CD4-positive, alpha-beta T cell treated with Interleukin-6 at 100 ng/mL for 8 hours (primary cell): ENCODE measurements around the gene CDH13.

Experiments used
- DNase-seq: peaks from one replicate; pipeline ENCODE4 v3.0.0-alpha.2; 2020; ENCODE audit warnings: mixed read lengths, low spot score

The CDH13 gene

DNA sequence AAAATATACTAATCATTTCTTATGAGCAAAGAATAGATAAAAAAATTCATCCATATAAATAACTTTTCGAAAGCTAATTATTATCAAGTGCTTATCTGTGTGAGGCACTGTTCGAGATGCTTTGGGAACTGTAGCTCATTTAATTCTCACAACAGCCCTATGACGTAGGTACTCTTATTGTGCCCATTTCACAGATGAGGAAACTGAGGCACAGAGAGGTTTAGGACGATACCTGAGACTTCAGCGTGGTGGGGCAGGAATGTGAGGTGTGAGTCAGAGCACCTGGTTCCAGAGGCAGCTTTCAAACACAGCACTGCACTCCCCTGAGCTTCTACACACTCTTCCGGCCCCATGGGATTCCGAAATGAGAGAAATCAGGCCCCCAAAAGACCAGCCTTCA, 995.2 kb downstream of the CDH13 start:
- no peak for DNase-seq

DNA sequence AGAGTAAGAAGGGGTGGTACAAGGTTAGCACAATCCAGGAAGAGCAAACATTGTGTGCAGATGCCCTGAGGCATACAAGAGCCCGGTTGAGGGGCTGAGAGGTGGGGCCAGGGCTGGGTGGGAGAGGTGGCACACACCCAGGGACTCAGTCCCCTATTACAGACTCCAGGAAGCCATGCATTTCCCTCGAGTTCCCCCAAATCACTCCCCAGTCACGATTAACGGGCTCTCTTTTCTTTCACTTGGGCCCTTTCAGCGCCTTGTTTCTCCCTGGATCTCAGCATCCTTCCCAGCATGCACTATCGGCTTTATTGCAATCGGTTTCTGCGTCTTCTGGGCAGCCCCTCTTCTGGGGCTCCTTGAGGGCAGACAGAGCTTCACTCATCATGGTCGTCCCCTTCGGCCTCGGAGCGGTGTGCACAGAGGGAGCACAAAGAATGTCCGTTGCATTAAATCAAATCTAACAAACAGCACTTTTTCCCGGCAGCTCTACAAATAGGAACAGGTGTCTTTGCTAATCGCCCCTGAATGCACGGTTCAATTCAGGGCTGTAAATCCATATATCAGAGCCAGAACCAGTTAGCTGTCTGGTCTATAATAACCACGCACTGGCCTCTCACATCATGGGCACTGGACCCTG, 996.4 kb downstream of the CDH13 start:
- DNase-seq, result no peak

DNA sequence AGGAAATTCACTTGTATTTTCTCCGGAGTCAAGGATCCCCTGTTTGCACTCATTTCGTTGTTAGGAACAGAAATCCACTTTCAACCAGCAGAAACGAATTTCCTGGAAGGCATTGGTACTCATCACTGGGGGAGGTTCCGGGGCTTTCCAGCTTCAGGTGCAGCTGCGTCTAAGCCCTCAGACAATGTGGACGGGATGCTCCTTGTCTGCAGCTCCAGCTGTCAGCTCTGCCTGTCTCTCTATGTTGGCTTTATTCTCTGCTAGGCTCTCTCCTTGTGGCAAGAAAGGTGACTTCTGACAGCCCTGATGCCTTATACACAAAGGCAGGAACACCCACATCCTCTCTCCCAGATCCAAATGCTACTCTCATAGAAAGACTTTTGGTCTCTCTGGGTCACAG, 997.1 kb downstream of the CDH13 start:
- no peak for DNase-seq

DNA sequence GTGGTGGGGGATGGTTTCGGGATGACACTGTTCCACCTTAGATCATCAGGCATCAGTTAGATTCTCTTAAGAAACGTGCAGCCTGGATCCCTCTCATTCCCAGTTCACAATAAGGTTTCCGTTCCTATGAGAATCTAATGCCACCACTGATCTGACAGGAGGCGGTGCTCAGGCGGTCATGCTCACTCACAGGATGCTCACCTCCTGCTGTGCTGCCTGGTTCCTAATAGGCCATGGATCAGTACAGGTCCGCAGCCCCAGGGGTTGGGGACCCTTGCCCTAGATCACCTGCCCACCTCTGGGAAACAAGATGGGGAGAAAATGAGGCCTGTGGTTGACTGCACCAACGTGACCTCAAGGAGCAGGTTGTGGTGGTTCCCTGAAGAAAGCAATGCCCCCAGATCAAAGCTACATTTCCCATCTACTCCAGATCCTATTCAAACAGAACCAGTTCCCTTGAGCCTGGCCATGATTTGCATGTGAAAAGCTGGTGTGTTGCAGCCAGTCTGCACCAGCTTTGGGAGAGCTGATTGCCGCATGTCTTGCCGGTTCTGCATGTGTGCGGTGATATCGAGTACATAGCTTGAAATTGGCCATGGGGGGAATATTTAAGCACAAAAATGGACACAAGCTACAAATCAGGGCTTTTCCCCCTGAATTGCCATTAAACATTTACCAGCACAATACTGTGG, 997.8 kb downstream of the CDH13 start:
- no peak for DNase-seq

DNA sequence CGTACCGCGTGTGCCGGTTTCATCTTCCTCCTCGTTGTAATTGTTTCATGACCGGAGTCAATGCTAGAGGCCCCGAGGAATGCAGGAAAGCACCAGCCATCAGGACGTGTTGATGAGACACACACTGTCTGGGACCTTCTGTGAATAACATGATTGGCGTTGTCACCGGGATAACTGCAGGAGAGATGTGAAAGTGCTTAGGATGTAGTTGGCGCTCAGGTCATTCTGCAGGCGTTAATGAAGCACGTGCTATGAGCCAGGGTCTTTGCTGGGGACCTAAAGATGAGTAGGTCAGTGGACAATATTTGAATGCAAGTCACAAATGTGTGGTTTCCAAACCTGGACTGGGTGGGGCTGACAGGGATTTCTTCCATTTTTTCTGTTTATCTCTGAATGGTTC, 999.4 kb downstream of the CDH13 start:
- DNase-seq, result no peak

DNA sequence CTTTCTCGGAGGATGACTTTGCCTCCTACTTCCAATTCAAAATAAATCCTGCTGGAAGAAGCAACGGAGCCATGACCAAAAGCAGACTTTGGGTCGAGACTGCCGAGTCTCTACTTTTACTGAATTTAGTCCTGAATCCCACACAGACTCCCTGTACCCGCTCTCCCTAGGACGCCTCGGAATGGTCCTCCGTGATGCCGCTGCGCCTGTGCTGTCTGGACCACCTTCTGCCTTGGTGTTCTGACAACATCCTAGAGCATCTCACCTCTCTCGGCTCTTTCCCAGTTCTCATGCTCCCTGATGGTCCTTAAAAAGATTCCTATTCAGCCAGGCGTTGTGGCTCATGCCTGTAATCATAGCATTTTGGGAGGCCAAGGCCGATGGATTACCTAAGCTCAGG, 999.9 kb downstream of the CDH13 start:
- DNase-seq, result no peak

DNA sequence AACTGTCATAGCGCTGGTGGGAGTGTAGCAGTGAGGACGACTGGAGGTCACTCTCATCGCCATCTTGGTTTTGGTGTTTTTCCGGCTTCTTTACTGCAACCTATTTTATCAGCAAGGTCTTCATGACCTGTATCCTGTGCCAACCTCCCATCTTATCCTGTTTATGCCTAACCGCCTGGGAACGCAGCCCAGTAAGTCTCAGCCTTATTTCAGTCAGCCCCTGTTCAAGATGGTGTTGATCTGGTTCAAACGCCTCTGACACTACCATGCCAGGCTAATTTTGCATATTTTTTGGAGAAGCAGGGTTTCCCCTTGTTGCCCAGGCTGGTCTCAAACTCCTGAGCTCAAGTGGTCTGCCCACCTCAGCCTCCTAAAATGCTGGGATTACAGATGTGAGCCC, 1001.2 kb downstream of the CDH13 start:
- no peak for DNase-seq

DNA sequence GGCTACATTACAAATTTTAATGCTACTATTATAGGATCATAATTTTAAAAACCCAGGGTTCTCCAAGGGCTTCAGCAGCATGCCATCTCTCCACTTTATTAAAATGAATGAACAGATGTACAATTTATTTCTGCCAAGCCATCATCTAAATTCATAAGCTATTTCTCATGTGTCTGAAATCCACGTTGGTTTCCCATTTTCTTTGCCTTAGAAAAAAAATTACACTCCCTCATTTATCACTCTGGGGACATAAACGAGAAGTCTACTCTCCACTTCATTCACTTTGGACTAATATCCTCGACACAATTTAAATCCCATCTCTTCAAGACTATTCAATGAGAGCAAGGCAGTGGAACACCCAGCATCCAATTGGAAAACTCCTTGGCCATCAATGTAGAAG, 1002.7 kb downstream of the CDH13 start:
- no peak for DNase-seq

DNA sequence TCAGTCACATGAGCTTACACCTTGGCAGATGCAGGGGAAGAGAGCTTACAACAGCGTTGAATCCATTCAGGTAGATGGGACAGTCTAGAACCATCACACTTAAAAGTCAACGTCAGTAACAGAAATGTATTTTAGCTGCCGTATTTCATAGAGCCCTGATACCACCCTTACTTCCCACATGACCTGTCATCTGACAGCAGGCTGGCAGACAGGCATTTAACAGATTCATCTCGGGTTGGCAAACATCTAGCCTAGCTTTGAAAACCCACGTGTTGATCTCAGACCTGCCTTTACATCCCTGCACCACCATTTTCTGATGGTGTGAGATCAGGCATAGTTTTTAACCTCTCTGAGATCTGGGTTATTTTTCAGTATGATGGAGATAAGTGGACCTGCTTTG, 1003.1 kb downstream of the CDH13 start:
- DNase-seq, result no peak

DNA sequence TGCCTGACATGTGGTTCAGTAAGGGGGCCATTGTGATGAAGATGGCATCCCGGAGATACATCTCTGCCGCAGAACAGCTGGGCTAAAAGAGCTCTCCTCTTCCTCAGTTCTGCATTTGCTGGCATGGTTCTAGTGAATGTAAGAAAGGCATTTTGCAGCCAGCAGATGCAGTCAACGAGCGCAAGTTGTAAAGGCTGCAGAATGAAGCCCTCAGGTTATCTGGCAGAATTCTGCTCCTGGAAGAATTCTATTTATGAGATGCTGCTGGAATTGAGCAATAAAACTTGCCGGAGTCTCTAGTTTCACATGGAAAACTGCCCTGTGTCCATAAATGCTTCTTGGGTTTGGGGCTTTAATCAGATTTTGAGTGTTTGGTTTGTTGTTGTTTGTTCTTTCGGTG, 1004.2 kb downstream of the CDH13 start:
- DNase-seq, result no peak

DNA sequence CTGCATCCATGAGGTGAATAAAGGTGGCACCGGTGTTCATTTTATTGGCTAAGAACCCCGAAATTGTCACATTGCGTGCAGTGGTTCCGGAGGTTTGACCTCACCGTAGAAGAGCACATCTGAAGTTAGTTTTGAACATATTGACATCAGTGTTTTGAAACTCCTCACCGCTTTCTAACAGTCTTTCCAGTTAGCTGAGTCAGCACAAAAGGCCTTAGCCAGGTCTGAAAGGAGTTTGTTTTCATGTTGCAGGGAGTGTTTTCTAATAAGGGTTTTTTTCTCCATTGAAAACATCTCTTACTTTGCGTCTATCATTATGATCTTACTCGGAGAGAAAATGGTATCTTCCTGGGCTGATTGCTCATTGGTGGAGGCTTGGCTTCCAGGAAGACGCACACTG, 1006.5 kb downstream of the CDH13 start:
- DNase-seq, result no peak

DNA sequence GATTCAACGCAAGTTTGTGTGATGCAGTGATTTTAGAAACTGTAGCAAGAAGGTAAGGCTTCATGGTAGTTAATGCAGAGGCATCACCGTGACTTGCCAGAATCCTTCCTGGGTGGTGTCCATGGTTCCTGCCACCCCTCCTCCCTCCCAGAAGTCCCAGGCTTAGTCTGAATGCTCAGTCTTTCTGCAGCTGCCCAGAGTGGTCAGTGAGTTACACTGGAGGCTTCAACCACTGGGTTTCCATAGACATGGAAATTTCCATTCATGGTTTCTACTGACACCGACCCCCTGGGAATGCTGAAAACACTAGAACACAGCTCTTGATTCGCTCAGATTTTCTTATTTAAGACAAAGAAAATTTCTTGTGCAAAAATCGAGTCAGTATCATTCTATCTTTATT, 1021.6 kb downstream of the CDH13 start:
- no peak for DNase-seq

DNA sequence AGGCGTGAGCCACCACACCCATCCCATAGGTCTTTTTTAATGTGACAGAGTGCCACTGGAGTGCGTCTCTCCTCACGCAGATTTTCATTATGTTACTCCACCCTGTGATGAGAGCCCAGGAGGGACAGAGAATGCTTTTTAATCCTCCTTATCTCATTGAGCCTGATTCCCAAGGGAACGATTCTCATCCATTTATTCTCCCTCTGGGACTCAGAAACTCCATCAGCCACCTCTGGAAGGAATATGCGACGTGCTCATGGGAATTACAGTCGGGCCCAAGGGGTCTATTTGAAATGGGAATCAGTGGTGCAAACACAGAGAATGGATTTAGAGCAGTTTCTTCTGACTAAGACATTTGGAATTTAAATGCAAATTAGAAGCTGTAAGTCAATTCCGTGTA, 1025.1 kb downstream of the CDH13 start:
- DNase-seq, result no peak

DNA sequence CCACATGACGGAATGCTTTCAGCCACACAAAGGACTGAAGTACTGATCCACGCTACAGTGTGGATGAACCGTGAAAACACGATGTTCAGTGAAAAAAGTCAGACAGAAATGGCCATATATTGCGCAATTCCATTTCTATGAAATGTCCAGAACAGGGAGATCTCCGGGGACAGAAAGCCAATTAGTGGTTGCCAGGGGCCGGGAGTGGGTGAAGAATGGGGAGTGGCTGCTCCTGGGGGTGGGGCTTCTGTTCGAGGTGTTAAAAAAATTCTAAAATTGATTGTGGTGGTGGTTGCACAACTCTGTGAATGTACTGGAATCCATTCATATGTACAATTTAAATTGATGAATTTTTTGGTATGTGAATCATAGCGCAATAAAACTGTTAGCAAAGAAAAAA, 1026.2 kb downstream of the CDH13 start:
- no peak for DNase-seq

DNA sequence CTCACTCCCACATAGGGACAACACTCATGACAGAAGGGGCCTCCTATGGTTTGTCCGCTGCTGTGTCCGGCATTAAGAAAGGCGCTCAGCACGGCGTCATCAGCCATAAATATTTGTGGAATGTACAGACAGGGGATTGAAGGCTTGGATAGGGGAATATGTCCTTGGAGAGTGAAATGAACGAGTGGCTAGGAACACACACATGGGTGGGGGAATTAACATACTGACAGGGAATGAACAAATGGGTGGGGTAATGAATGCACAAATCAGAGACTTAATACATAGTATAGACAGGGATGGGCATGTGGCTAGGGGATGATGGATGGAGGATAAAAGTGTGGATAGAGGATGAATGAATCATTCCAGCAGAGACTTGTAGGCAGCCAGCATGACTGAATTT, 1027.0 kb downstream of the CDH13 start:
- DNase-seq, result no peak

DNA sequence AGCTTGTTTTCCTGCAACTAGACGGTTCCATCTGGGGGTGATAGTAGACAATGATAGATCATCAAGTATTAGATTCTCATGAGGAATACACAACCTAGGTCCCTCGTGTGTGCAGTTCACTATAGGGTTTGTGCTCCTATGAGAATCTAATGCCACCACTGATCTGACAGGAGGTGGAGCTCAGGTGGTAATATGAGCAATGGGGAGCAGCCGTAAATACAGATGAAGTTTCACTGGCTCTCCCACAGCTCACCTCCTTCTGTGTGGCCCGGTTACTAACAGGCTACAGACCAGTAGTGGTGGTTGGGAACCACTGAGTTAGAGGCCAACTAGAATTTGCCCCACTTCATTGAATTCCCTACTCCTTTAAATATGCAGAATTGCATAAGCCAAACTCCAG, 1033.5 kb downstream of the CDH13 start:
- DNase-seq, result no peak

DNA sequence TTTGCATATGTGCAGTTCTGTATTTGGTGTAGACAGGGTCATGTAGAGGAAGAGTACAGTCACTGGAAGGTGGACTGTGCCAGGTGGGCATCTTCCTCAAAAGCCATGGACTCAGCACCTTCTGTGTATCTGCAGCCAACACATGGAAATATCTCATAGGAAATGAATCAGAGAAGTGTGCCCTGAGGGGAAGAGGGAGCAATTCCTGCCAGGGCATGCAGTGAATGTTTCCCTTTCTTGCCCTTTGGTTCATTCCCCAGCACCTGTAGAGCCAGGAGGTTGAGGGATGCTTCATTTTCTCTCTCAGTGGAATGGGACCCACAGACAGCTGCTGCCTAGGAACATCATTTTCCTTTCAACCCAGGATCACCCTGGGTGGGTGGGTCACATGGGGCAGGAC, 1034.9 kb downstream of the CDH13 start:
- DNase-seq, result no peak

DNA sequence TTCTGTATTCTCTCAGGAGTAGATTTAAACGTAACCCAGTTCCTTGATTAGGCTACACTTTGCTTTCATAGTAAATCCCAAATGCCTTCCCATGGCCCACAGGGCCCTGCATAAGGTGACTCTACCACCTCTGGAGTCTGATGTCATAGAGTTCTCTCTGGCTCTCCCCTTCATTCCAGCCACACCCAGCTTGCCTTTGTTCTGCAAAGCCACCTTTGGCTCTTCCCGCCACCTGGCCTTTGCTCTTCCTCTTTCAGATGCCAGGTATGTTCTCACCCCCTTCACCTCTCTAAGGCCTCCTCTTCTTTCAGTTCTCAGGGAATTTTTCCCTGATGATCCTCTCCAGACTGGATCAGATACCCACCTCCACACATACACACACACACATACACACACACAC, 1039.7 kb downstream of the CDH13 start:
- no peak for DNase-seq

DNA sequence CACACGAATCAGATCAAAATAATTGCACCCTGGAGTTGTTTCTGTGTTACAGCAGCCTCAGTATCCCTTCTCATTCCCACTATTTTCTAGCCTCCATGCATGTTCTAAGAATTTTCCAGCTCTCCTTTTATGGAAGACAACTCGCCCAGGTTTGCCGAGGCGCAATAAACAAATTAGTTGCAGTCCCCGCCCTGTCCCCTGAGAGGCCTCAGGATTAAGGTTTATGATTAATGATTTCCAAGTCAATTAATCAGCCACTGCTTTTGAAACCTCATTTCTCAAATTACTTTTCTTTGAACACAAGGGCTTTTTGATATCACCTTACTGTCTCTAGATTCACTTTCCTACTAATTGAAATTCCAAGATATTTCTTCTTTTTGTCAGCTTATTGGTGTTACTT, 1042.7 kb downstream of the CDH13 start:
- DNase-seq, result no peak

DNA sequence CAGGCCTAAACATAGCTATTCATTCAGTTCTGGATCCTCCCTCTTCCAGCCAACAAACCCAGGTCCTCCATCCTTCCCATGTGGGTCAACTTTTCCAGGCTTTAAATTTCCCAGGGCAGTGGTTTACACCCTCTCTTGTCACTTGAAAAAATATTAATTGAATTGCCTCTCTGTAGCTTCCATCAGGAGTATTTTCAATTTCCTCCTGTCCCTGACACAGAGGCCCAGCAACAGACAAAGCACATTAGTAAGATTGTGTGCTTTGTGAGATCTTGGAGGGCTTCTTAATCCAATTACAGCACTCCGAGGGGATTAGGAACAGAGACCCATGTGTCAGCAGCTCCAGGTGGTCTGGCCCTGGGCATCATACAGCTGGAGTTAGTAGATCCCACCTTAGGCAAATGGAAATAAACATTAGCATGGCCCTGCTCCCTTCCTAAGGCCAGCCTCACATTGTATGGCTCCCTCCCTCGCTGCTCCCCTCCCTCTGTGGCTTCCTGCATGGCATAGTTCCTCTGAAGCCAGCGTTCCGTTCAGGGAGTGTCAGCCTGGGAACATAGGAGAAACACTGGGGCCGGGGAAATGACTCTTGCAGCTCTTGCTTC, 1048.3 kb downstream of the CDH13 start:
- no peak for DNase-seq

DNA sequence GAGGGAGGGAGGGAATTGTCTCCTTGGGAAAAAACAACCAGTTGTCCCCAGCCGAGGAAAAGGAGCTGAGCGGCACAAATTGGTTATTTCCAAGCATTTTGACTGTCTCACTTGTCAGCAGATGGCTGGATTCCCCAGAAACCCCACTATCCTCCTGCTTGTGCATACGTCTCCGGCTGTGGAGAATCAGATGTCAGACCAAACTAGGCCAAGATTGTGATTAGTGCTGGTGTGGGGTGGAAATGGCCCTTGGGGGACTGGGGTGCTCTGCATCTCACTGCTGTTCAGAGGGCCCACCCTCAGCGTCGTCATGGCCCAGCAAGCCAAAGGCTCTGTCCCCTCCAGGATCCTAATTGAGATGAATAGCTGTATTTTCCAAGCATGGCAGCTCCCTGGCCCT, 1049.3 kb downstream of the CDH13 start:
- DNase-seq, result no peak

DNA sequence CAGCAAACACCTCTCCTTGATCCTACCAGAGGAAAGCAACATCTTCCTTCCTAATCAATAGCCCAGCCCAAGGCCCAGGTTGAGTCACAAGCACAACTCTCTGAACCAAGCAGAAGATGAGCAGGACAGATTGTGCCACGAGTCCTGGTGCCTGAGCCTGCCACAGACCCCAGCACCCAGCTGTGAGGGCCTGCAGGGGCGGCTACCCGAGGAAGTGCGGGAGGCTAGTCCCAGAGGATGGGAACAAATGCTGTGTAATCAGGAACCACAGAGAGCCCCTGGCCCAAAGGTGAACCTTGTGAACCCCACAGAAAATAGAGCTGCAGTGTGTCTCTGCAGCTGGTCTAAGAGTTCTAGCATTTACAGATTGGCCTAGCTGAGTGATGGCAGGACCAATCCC, 1054.2 kb downstream of the CDH13 start:
- DNase-seq, result no peak

DNA sequence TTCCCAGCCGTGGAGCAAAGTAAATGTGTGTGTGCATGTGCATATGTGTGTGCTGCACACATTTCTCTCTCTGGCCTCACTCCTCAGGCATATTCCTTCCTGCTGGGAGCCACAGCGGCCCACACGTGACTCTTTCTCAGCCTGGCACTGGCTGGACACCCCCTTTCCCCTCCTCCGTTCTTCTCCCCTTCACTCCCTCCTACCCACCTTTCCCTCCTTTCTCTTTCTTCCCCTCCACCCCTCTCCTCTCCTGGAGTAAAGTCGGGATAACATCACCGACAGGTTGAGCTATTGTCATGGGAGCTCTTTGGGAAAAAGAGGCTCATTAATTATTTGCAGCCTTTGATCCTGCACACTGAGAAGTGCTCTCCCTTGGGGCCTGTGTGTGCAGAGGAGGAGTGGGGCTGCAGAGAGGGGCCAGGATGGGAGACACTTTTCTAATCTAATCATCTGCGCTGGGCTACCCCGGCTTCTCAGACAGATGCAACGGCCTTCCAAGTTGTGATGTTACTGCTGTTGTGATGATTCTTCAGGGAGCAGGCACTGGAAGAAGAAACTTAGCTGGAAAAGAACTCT, 1054.7 kb downstream of the CDH13 start:
- no peak for DNase-seq
